HepG2 (cell line): Measurements from ENCODE around the gene MGAT1. TPM values are rescaled to one million over a fixed set of nuclear protein-coding genes. Genes with fewer than 3 reads are reported as not detected.

Experiments
- ARID4A ChIP-seq: sonication (generic); formaldehyde crosslinking; IDR thresholded peaks from 2 replicates; pipeline ENCODE4 v1.5.0; 2020; ENCODE audit warnings: mild to moderate bottlenecking, missing genetic modification reagents, borderline replicate concordance
- CEBPB ChIP-seq: IDR thresholded peaks from 2 replicates; pipeline ENCODE4 v1.6.1; 2011; ENCODE audit warnings: low read depth, low read length, improper control_type of control experiment, borderline replicate concordance
- CHCHD3 ChIP-seq: sonication (generic); formaldehyde crosslinking; IDR thresholded peaks from 2 replicates; pipeline ENCODE4 v1.8.0; 2022; ENCODE audit warnings: mild to moderate bottlenecking, missing genetic modification reagents, moderate library complexity
- EEA1 ChIP-seq: sonication (generic); formaldehyde crosslinking; IDR thresholded peaks from 2 replicates; pipeline ENCODE4 v1.5.1; 2020; ENCODE audit warnings: mild to moderate bottlenecking, missing genetic modification reagents, borderline replicate concordance
- HNRNPLL ChIP-seq: fragments of 200-400 bp; formaldehyde crosslinking; IDR thresholded peaks from 2 replicates; pipeline ENCODE4 v1.6.1; 2017; ENCODE audit warnings: mild to moderate bottlenecking, low read depth, low read length; ENCODE audit not compliant: poor library complexity, severe bottlenecking
- HOXA3 ChIP-seq: sonication (generic); formaldehyde crosslinking; IDR thresholded peaks from 2 replicates; pipeline ENCODE4 v1.5.0; 2020; ENCODE audit warnings: missing genetic modification reagents
- JUND ChIP-seq: sonication (generic); formaldehyde crosslinking; IDR thresholded peaks from 2 replicates; pipeline ENCODE4 v1.8.0; 2022; ENCODE audit warnings: mild to moderate bottlenecking, missing genetic modification reagents
- MEIS1 ChIP-seq: sonication (generic); formaldehyde crosslinking; IDR thresholded peaks from 2 replicates; pipeline ENCODE4 v1.9.0; 2021; ENCODE audit warnings: mild to moderate bottlenecking, missing genetic modification reagents, moderate library complexity, borderline replicate concordance
- NFE2L2 ChIP-seq: fragments of 150-350 bp; IDR thresholded peaks from 2 replicates; pipeline ENCODE4 v1.6.1; 2014; ENCODE audit warnings: low read length
- NFIC ChIP-seq: IDR thresholded peaks from 2 replicates; pipeline ENCODE4 v1.6.1; 2012; ENCODE audit warnings: mild to moderate bottlenecking, low read length, inconsistent platforms
- PAWR ChIP-seq: sonication (generic); formaldehyde crosslinking; IDR thresholded peaks from 2 replicates; pipeline ENCODE4 v1.4.0; 2020; ENCODE audit warnings: missing genetic modification reagents, mild to moderate bottlenecking, borderline replicate concordance
- POLR2AphosphoS5 ChIP-seq: IDR thresholded peaks from 2 replicates; pipeline ENCODE4 v1.6.1; 2012; ENCODE audit warnings: low read depth, low read length
- RFX3 ChIP-seq: IDR thresholded peaks from 2 replicates; pipeline ENCODE4 v1.6.1; 2016; ENCODE audit warnings: missing biosample characterization, missing genetic modification reagents
- SALL2 ChIP-seq: sonication (generic); formaldehyde crosslinking; IDR thresholded peaks from 2 replicates; pipeline ENCODE4 v1.8.1; 2023; ENCODE audit warnings: mild to moderate bottlenecking, missing genetic modification reagents, inconsistent platforms
- SIN3A ChIP-seq: IDR thresholded peaks from 2 replicates; pipeline ENCODE4 v1.6.1; 2011; ENCODE audit warnings: low read depth, mild to moderate bottlenecking, control low read depth, low read length, borderline replicate concordance
- SOX6 ChIP-seq, 2 experiments: fragments of 450-650 bp in 1 of 2; sonication (generic) in 1 of 2; formaldehyde crosslinking in 1 of 2; IDR thresholded peaks; 2 replicates each; pipeline versions ENCODE4 v1.4.0 to v1.6.1; 2017 to 2020; ENCODE audit warnings: antibody characterized with exemption in 1 of 2, mild to moderate bottlenecking in 1 of 2, missing genetic modification reagents in 1 of 2
- TEAD3 ChIP-seq: optimal IDR thresholded peaks from 2 replicates; pipeline ENCODE3; 2016; ENCODE audit warnings: borderline replicate concordance
- ZNF253 ChIP-seq: sonication (generic); formaldehyde crosslinking; IDR thresholded peaks from 2 replicates; pipeline ENCODE4 v1.8.0; 2022; ENCODE audit warnings: mild to moderate bottlenecking, missing genetic modification reagents, borderline replicate concordance
- ZNF430 ChIP-seq: sonication (generic); formaldehyde crosslinking; IDR thresholded peaks from 2 replicates; pipeline ENCODE4 v1.9.0; 2021; ENCODE audit warnings: mild to moderate bottlenecking, missing genetic modification reagents
- ZNF567 ChIP-seq: sonication (generic); formaldehyde crosslinking; IDR thresholded peaks from 2 replicates; pipeline ENCODE4 v1.8.1; 2023; ENCODE audit warnings: mild to moderate bottlenecking, missing genetic modification reagents, borderline replicate concordance
- ZNF691 ChIP-seq: sonication (generic); formaldehyde crosslinking; IDR thresholded peaks from 2 replicates; pipeline ENCODE4 v1.4.0; 2020; ENCODE audit warnings: missing genetic modification reagents, low read depth, mild to moderate bottlenecking, borderline replicate concordance
- polyA plus RNA-seq, 8 experiments: library from polyadenylated mRNA; depleted of rRNA in 3 of 8; stranded (reverse) in 7 of 8; unstranded in 1 of 8; fragments of >200 nt; fragmentation: Illumina TruSeq in 4 of 8; extraction: Trizol in 4 of 8; gene quantifications; 2 replicates each; pipeline versions ENCODE4 v1.2.1 to v1.2.3, GENCODE V29; 2011 to 2016; ENCODE audit warnings: low read depth in 4 of 8, missing spikeins in 1 of 8, mixed read lengths in 1 of 8; ENCODE audit not compliant: insufficient read depth in 1 of 8
- total RNA-seq, 5 experiments: library from RNA; depleted of rRNA; stranded (reverse); fragments of >200 nt; fragmentation: Illumina TruSeq; extraction: Trizol; gene quantifications; 2 replicates each; pipeline ENCODE4 v1.2.3, GENCODE V29; 2016; ENCODE audit warnings: low read depth in 1 of 5
- TF ChIP-seq, protein P1 (sequence below): sonication (generic); formaldehyde crosslinking; IDR thresholded peaks from 2 replicates; pipeline ENCODE4 v1.5.1; 2020; ENCODE audit warnings: mild to moderate bottlenecking, moderate library complexity, missing genetic modification reagents

Gene MGAT1
- total and polyA plus RNA-seq, 2 of the 13 experiments (the other 11 are each of a cell fraction or from before 2014, with no cell fraction given): 50.1 to 55.3 TPM

- TF ChIP-seq, protein P1, sequence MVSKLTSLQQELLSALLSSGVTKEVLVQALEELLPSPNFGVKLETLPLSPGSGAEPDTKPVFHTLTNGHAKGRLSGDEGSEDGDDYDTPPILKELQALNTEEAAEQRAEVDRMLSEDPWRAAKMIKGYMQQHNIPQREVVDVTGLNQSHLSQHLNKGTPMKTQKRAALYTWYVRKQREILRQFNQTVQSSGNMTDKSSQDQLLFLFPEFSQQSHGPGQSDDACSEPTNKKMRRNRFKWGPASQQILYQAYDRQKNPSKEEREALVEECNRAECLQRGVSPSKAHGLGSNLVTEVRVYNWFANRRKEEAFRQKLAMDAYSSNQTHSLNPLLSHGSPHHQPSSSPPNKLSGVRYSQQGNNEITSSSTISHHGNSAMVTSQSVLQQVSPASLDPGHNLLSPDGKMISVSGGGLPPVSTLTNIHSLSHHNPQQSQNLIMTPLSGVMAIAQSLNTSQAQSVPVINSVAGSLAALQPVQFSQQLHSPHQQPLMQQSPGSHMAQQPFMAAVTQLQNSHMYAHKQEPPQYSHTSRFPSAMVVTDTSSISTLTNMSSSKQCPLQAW (CRISPR knock-in tag): no peak
- no peak for TF ChIP-seq CHCHD3 (CRISPR knock-in tag)
- TF ChIP-seq SOX6 (IDR thresholded peaks at IDR 0.05): no peak
- TF ChIP-seq SOX6 (CRISPR knock-in tag; IDR thresholded peaks at IDR 0.05): peak; percentile 28; the same call in 1 of the 2 replicates
- TF ChIP-seq ZNF691 (CRISPR knock-in tag): no peak
- TF ChIP-seq HNRNPLL: peak; percentile 60
- TF ChIP-seq NFE2L2: no peak
- no peak for TF ChIP-seq JUND (CRISPR knock-in tag)
- TF ChIP-seq POLR2AphosphoS5: peak; percentile 55
- TF ChIP-seq SALL2 (CRISPR knock-in tag): 0 out of 2 replicates have a peak, but pooled peaks have one; percentile 37
- TF ChIP-seq RFX3 (CRISPR knock-in tag): no peak
- peak; percentile 89 for TF ChIP-seq ARID4A (CRISPR knock-in tag)
- TF ChIP-seq EEA1 (CRISPR knock-in tag): peak; percentile 73; the same call in 1 of the 2 replicates
- no peak for TF ChIP-seq NFIC
- 0 out of 2 replicates have a peak, but pooled peaks have one; percentile 58 for TF ChIP-seq SIN3A
- TF ChIP-seq CEBPB: peak; percentile 86
- peak; percentile 77 for TF ChIP-seq MEIS1 (CRISPR knock-in tag)
- TF ChIP-seq ZNF253 (CRISPR knock-in tag): no peak
- peak; percentile 34 for TF ChIP-seq HOXA3 (CRISPR knock-in tag)
- no peak for TF ChIP-seq ZNF430 (CRISPR knock-in tag)
- no peak for TF ChIP-seq TEAD3 (CRISPR knock-in tag)
- no peak for TF ChIP-seq PAWR
- TF ChIP-seq ZNF567 (CRISPR knock-in tag): peak; percentile 50; the same call in 1 of the 2 replicates
Observed at GRCh38 chr5:180802325-180803180, at the start of gene MGAT1 (continued).
